GM19438 (cell line): ENCODE results near the gene MLH1.
A peak's percentile ranks its signal among the peaks of the same experiment; 100 is the strongest.
"Not testable (repeated sequence)": the region's sequence is repeated elsewhere in the genome, so short reads cannot be mapped to it uniquely, and the experiment has no call there.

ENCODE experiments used
- ATAC-seq: cut with Tn5 transposase; IDR thresholded peaks from one replicate; pipeline ENCODE4 v1.9.1; 2021; ENCODE audit warnings: low read depth; ENCODE audit not compliant: unreplicated experiment

The MLH1 gene

DNA sequence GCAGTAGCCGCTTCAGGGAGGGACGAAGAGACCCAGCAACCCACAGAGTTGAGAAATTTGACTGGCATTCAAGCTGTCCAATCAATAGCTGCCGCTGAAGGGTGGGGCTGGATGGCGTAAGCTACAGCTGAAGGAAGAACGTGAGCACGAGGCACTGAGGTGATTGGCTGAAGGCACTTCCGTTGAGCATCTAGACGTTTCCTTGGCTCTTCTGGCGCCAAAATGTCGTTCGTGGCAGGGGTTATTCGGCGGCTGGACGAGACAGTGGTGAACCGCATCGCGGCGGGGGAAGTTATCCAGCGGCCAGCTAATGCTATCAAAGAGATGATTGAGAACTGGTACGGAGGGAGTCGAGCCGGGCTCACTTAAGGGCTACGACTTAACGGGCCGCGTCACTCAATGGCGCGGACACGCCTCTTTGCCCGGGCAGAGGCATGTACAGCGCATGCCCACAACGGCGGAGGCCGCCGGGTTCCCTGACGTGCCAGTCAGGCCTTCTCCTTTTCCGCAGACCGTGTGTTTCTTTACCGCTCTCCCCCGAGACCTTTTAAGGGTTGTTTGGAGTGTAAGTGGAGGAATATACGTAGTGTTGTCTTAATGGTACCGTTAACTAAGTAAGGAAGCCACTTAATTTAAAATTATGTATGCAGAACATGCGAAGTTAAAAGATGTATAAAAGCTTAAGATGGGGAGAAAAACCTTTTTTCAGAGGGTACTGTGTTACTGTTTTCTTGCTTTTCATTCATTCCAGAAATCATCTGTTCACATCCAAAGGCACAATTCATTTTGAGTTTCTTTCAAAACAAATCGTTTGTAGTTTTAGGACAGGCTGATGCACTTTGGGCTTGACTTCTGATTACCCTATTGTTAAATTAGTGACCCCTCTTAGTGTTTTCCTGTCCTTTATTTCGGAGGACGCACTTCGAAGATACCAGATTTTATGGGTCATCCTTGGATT, at the start of gene MLH1:
TSS of gene MLH1 (plus strand) at position 193 of the 958 bp plus-strand sequence. CDS start at position 223, 30 bp downstream.
- peak; percentile 91 for ATAC-seq

DNA sequence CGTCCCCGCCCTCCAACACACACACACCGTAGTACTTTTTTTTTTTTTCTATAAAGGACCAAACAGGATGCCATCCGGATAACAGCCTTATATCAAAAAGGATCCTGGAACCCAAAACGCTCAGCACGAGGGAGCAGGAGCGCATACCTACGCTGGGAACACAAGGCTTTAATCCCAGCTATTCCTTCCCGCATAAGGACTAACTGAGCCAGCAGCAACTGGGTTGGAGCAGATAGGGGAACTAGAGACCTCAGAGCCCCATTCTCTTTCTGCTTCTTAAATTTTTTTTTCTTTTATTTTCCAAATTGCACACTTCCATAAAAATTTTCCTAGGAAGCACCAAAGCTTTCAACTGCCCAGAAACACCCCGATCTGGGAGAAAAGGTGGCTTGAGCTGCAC, 49.7 kb upstream of the MLH1 start:
- ATAC-seq, result no peak

DNA sequence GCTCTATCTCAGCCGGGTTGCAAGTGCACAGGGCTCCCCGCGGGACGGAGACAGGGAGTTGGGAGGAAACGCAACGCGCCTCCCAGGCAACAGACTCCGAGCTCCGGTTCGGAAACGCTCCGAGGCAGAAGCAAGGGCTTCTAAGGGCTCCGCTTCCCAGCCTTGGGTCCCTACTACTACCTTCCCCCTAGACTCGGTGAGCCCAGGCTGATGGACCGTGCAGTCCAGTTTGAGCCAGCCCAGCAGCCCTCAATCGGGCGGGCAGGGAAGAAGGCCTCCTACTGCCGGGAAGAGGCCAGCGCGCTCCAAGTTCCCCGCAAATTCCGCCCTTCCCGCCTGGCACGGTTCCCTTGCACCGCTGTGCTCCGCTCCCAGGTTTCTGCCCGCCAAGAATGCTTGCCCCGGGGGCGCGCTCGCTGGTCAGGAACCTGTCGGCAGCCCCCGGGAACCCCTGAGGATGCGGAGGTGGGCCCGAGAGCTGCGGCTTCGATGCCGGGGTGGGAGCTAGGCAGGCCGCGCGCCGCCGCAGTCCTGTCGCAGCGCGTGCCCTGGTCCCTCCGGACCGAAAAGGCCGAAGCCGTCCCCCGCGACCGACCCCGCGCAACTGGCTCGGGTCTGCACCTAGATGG, 49.2 kb upstream of the MLH1 start:
- ATAC-seq, result peak; percentile 59

DNA sequence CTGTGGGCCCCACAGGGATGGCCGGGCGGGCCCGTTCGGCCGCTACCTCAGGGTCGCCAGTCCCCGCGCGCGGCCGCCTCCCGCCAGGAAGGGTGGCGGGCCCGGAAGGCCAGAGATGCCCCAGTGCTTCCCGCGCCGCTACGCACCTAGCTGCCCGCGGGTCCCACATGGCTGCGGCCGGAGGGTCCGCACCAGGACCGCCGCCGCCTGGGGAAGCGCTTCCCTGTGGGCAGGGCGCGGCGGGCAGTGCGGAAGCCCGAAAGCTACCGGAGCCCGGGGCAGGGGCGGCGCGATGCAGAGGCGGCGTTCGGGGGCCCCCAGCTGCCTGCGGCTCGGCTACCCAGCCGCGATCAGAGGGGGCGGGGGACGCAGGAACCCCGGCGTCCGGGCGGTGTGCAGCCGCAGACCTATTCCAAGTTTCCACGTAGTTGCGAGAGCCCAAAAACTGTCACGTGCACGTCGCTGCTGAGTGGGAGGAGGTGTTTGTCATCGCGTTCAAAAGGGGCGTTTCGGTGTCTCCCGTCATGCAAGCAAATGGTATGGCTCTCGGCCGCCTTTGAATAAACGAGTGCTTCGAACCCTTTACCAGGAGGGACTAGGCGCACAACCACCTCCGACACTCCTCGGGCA, 48.6 kb upstream of the MLH1 start, which contains the start of gene TRANK1:
TSS of gene TRANK1 (minus strand) at position 414 of the 630 bp plus-strand sequence. CDS start at position 169, 245 bp downstream.
- peak; percentile 53 for ATAC-seq

DNA sequence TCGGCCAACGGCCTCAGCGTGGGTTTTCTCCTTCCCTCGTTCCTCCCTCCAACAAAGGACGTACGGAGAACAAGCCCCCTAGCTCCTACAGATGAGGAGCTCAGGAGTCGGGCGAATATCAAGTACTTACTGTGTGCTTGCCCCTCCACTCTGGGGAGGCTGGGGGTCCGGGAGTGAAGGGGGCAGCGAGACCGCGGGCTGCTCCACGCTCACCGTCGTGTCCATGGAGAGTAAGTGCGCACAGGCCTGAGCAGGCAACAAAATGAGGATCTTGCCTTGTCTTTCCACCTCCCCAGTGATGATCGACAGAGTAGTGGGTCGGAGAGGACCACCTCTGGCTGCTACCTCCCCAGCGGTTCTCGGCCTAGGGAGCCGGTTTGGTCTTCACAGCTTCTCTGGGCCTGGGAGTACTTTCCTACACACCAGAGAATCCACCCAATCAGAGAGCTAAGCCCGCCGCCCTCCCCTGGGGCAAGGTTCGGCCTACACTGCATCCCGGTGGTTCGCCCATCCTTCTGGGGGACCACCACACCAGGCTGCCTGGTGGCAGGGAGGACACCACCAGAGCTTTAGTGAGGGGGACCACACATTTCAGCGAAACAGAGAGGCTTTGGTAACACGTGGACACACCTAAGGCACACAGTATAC, 47.9 kb upstream of the MLH1 start:
- ATAC-seq, result no peak

DNA sequence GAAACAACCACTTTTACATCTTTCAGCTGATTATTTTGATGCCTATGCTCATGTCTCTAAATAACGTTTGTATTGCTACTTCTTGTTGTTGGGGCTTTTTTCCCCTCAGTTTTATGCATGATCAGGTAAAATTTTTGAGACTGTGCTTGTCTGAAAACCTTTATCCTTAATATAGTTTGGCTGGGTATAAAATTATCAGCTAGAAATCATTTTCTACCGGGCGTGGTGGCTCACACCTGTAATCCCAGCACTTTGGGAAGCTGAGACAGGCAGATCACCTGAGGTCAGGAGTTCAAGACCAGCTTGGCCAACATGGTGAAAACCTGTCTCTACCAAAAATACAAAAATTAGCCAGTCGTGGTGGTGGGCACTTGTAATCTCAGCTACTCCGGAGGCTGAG, 45.5 kb upstream of the MLH1 start:
- ATAC-seq, result not testable (repeated sequence)

DNA sequence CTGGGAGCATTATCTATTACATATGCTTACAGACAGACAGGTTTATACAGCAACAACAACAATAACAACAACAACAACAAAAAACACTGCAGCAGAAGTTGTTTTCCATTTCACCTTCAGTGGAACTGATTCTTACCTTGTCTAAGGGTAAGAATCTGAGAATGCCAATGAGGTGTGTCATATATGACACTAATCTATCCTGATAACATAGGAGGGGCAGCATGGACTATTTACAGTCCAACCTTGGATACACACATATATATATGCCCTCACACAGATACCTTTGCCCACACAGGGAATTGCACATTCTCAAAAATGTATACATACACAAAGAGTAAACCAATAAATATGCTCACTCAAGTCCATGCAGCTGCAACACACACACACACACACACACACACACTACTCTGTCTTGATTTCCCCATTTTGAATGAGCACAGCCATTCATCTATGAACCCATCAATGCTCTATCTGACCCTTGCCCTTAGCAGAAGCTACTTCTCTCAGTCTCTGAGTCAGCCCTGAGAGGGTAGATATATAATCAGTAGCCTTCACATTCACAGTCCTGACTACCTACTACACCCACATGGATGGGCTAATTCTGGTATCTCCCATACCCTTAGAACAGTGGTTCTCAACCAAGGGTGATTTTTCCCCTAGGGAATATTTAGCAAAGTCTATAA, 38.7 kb upstream of the MLH1 start:
- ATAC-seq, result no peak

DNA sequence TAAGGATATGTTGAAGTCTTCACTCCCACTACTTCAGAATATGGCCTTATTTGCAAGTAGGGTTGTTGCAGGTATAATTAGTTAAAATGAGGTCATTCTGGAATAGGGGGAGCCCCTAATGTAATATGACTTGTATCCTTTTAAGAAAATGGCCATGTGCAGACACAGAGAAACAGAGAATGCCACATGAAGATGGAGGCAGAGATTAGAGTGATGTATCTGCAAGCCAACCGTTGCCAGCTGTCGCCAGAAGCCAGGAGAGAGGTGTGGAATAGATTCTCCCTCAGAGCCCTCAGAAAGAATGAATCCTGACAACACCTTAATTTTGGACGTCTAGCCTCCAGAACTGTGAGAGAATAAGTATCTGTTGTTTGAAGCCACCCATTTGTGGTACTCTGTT, 37.2 kb upstream of the MLH1 start:
- ATAC-seq, result no peak

DNA sequence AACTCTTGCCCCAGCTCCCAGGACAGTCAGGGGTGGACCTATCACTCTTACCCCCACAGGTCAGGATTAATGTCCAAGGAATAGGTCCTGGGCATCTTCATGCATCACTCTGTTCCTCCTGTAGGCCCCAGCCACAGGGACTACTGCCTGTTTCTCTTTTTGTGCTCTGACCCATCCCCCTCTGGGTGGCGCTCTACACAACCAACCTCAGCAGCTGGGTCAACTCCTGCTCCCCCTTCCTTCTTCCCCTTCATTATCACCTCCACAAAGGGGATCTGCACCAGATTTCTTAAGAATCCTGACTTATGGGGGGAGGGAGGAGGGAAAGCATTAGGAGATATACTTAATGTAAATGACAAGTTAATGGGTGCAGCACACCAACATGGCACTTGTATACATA, 36.3 kb upstream of the MLH1 start:
- no peak for ATAC-seq

DNA sequence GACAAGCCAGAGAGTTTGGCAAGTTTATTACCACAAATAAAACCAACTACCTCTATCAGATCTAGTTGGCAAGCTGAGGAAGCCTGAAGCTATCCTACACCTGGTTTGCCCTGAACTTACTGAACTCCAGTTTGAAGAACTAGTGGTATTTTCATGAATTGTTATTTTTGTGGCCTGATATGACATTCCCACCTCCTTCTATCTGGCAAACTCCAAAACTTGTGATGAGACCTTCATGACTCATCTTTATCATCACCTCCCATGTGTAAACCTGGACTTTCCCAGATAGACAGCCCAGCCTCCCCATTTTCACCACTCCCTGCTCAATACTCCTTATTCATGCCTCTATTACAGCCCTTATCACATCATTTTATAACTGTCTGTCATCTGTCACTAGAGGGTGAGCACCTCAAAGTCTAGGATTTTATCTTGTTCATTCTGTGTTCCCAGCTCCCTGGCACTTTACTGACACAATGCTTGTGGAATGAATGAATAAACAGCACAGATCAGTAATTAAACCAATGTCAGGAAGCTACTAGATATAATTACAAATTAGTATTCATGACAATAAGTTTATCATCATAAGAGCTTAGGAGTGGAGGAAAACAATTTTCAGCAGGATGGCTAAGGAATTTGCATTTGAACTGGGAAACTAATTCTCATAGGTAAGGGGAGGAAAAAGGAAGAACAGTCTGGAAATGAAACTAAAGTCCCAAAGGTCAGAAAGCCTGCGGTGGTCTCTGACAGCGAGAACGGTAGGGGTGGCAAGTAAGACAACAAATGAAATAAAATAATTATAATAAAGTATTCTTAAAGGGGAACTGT, 35.2 kb upstream of the MLH1 start:
- no peak for ATAC-seq

DNA sequence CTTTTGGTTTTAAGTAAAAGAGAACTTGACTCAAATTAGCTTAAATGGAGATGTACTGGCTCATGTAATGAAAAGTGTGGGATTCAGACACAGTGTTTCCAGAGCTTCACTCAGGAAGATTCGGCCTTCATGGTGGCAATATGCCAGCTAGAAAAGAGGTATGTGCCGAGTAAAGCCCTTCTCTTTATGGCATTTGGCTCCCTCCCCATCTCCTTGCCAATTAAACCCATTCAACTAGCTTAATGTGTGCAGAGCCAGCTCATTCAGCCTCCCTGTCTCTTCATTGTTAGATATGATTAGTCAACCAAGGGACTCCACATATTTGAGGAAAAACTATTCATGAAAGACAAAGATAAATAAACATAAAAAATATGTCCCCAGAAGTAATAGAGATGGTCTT, 33.5 kb upstream of the MLH1 start:
- no peak for ATAC-seq

DNA sequence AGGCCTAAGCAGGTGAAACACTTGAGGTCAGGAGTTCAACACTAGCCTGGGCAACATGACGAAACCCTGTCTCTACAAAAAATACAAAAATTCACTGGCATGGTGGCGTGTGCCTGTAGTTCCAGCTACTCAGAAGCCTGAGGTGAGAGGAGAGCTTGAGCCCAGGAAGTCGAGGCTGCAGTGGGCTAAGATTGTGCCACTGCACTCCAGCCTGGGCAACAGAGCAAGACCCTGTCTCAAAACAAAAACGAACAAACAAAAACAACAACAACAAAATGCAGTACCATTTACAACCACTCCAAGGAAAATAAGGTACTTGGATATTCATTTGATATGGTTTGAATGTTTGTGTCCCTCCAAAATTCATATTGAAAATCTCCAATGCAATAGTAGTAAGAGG, 32.8 kb upstream of the MLH1 start:
- no peak for ATAC-seq

DNA sequence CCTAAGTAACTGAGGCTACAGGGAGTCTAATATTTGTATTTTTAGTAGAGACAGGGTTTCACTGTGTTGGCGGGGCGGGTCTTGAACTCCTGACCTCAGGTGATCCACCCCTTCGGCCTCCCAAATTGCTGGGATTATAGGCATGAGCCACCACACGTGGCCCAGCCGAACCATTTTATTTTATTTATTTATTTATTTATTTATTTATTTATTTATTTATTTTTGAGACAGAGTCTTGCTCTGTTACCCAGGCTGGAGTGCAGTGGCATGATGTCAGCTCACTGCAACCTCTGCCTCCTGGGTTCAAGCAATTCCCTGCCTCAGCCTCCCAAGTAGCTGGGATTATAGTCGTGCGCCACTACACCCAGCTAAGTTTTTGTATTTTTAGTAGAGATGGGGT, 30.3 kb upstream of the MLH1 start:
- not testable (repeated sequence) for ATAC-seq

DNA sequence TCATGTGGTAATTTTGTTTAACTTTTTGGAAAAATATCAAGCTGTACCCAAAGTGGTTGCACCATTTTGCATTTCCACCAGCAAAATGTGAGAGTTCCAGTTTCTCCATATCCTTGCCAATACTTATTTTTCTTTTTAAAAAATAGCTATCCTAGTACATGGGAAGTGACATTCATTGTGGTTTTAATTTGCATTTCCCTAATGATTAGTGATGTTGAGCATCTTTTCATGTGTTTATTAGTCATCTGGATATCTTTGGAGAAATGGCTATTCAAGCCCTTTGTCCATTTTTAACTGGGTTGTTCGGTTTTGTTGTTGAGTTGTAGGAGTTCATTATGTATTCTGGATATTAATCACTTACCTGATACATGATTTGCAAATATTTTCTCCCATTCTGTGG, 29.0 kb upstream of the MLH1 start:
- ATAC-seq, result no peak

DNA sequence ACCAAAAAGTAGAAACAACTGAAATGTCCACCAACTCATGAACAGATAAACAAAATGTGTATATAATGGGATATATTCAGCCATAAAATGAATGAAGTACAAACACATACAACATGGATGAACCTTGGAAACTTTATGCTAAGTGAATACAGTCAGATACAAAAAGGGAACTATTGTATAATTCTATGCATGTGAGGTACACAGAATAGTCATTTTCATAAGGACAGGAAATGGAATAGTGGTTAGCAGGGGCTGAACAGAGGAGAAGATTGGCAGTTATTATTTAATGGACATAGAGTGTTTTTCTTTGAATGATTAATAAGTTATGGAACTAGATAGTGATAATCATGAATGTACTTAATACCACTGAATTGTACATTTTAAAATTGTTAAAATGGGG, 28.5 kb upstream of the MLH1 start:
- no peak for ATAC-seq

DNA sequence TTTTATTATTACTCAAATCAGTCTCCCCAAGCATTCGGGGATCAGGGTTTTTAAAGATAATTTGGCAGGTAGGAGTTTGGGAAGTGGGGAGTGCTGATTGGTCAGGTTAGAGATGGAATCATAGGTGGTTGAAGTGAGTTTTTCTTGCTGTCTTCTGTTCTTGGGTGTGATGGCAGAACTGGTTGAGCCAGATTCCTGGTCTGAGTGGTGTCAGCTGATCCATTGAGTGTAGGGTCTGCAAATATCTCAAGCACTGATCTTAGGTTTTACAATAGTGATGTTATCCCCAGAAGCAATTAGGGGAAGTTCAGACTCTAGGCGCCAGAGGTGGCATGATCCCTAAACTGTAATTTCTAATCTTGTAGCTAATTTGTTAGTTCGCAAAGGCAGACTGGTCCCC, 27.9 kb upstream of the MLH1 start:
- ATAC-seq, result no peak

DNA sequence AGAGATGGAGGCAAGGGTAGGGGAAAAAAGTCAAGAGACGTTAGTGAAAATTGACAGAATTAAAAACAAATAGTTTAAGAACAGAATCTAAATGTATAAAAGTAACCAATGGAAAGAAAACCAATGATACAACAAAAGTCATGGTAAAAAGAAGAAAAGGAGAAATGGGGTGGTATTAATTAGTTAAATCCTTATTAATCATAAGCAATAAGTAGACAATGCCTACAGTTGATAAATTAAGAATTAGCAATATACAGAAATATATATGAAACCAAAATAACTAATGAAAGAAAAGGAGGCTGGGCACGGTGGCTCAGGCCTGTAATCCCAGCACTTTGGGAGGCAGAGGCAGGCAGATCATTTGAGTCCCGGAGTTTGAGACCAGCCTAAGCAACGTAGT, 24.2 kb upstream of the MLH1 start:
- ATAC-seq, result no peak

DNA sequence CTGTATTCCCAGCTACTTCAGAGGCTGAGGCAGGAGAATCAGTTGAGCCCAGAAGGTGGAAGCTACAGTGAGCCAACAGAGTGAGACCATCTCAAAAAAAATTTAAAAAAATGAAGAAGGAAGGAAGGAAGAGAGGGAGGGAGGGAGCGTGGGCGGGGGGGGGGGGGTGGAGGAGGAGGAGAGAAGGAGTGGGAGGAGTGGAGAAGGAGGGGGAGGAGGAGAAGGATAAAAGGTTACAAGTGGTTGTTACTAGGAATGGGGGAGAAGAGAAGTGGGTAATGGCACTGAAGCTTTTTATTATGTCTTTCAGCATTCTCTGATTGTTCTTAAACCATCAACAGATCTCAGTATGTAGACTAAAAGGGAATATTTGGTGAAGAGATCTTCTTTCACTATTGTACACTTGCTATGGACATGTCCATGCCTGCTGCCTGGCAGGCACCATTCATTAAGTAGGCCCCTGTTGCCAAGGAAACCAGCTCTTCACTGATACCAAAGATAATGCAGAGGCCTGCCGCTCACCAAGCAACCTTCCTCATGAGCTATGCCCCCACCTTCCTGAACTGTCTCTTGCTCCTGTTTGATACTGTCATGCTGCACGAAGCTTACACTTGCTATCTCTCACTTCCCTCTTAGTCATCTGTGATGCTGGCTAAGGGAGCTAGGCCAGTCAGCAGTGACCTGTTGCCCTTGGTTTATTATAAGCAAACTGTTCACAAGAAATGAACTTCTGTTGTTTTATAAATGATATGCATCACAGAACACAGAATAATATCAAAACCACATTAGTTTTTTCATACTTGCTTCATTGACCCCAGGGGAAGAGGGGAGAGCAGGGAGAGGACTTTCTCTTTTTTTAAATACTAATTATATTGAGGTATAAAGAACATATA, 23.5 kb upstream of the MLH1 start:
- ATAC-seq, result peak; percentile 98
